Measurements from ENCODE around the gene RCBTB2.
"Not testable (repeated sequence)": the region's sequence is repeated elsewhere in the genome, so short reads cannot be mapped to it uniquely, and the experiment has no call there.

RCBTB2 gene

DNA sequence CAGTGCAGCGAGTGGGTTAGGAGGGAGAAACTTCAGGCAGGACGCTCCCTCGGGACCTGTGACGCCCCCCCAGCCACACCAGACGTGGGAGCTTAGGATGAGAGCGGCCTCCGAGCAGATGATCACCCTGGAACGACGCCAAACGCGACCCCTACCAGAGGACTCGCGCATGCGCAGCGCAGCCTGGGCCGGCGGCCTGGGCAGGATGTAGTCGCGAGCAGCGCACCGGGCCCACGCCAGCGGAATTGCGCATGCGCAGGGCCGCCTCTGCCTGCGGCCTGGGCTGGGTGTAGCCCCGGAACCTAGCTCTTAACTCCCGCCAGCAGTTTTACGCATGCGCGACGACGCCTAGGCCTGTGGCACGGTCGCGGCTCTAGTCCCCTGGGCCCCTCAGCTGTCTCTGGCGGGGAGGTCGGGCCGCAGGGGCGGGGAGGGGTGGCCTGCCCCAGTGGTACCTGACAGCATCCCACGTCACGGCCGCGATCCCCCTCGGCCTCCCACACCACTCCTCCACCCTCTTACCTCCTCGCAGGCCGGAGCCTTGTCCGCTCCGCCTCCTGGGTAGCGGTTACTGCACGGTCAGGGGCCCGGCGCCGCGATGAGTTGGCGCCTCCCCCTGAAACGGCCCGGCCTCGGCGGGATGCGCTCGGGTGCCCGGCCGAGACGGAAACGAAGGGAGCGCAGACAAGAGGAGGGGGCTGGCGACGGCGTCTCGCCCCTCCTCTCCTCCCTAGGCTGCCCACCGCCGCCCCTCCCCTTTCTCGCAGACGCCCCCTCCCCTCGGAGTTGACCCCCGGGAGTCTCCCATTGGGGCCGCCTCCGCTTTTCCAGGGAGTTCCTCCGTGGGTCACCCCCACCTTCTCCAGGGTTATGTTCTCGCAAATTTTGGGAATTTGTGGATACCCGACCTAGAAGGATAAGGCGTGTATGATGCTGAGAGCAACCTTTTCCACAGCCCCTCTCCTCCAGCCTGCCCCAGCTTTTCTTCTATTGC lies at the start of gene RCBTB2:
TSS of gene RCBTB2 (minus strand) at position 575 of the 994 bp plus-strand sequence. CDS start 11,141 bp downstream, outside the sequence.
- peak; percentile 99 for DNase-seq (ENCODE audit: low spot score)

DNA sequence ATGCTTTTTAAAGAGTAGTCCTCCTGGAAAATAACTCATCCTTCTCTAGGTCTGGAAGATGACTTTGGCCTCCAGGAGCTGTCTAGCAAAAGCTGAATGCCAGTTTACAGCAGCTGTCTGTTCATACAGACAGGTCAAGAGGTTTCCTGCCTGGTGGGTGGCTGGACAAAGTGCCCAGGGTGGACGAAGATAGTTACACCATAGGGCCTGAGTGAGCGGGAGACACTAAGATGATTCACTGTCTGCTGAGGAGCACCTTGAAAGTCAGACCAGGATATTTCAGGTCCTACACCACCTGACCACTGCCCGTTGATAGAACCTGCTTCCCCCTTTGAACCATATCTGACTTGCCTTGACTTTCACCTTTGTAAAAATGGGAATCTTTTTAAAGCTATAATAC lies 49.2 kb upstream of the RCBTB2 start:
- DNase-seq (ENCODE audit: low spot score) = no peak

DNA sequence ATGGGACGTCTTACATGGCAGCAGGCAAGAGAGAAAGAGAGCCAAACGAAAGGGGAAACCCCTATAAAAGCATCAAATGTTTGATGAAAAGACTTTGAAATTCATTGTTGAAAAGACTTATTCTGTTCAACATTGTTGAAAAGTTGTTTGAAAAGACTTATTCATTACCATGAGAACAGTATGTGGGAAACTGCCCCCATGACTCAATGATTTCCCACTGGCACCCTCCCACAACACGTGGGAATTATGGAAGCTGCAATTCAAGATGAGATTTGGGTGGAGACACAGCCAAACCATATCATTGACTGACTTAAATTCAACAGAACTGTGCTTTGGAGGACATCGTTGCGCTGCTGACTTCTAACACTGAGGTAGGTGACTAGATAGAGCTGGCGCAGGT lies 48.0 kb upstream of the RCBTB2 start:
- no peak for DNase-seq (ENCODE audit: low spot score)

DNA sequence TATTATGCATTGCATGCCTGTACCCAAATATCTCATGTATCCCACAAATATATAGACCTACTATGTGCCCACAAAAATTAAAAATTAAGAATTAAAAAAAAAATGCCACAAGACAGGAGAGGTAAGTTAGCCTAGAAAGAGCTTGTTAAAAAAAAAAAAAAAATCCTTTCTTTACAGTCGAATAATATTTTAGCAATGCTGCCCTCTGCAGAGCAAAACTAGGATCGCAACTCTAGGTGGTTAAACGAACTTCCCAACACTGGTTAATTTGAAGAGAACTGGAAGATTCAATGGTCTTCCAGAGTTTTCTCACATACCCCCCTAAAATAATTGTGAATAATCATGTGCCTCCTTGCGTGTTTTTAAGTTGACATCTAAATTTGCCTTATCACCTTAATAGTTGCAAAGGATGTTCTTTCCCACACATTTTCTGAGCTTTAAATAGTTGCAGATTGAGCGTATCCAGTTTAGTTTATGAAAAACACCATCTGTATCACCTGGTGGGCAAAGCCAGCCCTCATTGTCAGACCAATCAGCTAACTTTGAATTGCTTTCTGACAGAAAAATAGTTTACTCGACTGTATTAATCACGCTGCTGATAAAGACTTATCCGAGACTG lies 47.4 kb upstream of the RCBTB2 start:
- DNase-seq (ENCODE audit: low spot score) = no peak

DNA sequence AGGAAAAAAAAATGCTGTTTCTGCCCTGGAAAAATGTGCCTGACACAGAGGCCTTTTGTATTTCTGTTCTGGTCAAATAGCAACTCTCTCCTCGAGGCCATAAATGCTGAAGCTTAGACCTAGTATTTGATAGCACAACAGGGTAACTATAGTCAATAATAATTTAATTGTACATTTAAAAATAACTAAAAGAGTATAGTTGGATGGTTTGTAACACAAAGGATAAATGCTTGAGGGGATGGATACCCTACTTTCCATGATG lies 47.0 kb upstream of the RCBTB2 start:
- DNase-seq (ENCODE audit: low spot score) = not testable (repeated sequence)

DNA sequence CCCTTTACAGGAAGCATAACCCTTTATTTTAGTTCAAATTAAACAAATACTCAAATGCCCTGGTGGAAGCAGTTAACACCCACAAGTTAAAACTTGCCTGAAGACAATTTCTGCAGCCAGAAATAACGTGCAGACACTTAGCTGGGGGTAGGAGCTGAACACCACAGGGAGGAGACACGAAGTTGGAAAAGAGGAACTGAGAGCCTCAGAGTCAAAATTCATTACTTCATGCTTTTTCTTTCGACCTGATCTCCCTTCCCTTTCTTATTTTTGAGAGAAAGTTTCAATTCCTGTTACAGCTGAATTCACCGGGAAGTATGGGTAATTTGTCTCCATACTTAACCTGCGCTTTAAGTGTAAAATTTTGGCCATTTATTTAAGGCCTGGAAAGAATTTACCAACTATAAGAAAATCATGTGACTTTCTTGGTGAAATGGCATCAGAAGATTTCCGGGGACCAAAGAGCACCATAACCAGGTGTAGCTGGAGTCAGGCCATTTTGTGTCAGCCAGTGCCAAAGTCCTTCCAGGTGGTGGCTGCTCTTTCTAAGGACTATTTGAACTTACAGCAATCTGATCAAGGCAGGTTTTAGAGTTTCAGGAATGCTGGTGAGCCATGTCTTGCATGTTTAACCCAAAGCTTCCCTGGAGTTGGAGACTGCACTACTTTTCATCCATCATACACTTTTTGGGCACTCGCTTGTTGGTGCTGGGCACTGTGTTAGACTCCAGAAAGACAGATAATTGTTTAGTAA lies 46.5 kb upstream of the RCBTB2 start:
- DNase-seq (ENCODE audit: low spot score) = no peak

DNA sequence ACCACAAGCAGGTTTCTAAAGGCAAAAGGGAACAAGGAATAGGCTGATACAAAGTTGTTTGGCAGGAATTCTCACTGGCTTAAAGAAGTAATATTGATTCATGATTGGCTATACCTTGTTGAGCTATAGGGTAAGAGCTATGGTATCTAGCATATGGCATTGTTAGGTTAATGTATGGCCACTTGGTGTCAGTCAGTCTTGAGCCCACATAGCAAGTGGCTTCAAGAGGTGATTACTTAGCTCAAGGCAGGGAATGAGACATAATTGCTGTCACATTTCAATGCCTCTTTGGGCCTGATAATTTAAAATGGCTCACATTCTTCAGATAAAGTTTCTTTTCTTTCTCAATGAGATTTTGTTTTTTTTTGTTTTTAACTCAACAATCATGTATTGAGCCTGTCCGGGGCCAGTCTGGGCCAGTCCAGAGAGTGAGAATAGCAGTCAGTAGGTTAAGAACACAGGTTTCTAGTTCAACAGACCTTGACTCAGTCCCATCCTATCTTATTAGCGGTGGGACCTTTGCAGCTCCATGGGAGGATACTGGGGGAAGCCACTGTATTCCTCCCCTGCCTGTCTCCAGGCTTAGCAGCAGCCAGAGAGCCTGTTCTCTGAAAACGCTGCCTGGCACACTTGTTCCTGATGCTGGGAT lies 45.8 kb upstream of the RCBTB2 start:
- no peak for DNase-seq (ENCODE audit: low spot score)

DNA sequence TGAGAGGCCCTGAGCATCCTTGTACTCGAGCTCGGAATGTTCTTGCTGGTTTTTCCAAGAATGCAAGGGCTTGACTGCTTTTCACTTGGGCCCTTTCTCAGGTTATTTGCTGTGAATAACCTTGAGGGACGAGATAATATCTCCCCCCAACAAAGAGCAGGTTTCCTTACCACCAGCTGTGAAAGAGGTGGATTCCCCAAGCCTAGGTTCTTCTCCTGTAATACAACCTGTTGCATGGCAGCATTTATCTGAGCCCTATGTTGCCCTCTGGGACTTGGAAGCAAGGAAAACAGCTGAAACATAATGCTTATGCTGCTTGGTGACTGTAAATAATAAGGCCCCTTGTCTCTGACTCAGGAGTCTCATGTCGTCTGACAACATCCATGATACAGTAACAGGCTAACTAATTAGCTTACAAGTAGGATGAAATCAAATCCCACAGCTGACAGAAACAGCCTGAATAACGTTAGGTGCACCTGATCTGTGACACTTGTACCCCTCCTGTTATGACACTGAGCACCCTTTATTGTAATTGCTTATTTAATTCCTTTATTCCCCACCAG lies 43.6 kb upstream of the RCBTB2 start:
- no peak for DNase-seq (ENCODE audit: low spot score)

DNA sequence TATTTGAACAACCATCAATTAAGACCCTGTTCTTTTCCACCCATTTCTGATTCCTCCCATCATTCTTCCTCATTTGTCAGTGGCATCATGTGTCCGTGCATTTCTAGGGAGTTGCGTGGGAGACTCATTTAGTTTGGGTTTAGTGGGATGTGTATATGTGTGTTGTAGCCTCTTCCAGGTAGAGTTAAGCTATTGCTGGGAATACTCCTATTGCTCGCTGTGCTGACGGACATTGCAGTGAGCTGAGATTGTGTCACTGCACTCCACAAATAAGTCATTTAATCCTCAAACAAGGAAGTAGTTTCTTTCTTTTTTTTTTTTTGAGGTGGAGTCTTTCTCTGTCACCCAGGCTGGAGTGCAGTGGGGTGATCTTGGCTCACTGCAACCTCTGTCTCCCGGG lies 42.2 kb upstream of the RCBTB2 start:
- DNase-seq (ENCODE audit: low spot score) = no peak

DNA sequence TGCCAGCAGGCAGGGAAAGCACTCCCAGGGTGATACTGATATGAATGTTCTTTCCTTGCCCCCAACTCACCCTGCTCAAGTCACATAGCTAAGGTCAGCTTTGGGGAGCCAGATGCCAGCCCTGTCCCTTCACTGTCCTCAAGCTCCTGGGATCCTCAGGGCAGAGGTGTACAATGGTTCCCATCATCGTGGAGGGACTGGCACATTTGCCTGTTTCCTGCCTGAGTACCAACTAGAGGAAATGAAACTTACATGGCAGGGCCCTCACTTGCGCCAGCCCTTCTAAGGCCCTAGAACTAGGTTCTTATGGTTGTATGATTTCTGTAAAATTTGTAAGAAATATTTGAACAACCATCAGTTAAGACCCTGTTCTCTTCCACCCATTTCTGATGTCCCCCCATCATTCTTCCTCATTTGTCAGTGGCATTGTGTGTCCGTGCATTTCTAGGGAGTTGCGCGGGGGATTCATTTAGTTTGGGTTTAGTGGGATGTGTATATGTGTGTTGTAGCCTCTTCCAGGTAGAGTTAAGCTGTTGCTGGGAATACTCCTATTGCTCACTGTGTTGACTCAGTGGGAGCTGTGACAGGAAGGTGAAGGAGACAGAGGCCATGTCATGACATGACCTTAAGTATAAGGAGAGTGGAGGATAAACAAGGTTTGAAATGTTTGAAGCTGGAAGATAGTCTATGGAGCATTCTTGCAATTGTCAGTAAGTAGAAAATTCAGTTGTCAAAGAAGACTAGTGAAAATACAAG lies 41.3 kb upstream of the RCBTB2 start:
- no peak for DNase-seq (ENCODE audit: low spot score)

DNA sequence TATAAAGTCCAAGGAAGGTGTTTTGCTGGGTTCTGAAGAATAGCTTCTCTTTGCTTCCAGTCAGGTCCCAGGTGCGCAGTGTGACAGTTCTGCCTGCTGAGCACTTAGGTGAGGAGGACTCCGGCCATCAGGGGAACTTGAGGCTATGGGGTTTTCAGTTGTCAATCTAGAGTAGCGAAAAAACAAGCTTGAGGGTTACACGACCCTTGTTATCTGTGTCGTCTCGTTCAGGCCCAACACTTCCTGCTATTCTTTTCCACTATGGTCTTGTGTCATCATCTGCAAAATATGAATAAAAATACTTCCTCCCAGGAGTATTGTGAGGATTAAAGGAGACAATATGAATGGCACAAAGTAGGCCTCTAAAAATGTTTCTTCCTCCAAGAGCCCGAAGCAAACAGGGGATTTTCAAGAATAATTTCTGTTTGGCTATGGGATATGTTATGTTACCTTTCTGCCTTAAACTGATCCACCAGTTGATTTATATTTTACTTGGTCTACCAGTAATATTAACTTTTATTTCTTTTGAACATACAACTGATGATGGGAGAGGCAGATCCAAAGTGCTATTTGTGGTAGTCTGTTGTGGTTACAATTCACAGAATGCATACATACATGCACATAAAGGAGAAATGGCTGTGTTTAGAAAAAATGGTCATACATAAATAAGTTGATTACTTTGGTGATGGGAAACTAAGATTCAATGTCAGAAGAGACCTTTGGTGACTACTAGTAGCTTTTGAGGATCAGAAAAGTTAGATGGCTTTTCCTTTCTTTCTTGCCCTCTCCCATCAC lies 40.5 kb upstream of the RCBTB2 start:
- no peak for DNase-seq (ENCODE audit: low spot score)

DNA sequence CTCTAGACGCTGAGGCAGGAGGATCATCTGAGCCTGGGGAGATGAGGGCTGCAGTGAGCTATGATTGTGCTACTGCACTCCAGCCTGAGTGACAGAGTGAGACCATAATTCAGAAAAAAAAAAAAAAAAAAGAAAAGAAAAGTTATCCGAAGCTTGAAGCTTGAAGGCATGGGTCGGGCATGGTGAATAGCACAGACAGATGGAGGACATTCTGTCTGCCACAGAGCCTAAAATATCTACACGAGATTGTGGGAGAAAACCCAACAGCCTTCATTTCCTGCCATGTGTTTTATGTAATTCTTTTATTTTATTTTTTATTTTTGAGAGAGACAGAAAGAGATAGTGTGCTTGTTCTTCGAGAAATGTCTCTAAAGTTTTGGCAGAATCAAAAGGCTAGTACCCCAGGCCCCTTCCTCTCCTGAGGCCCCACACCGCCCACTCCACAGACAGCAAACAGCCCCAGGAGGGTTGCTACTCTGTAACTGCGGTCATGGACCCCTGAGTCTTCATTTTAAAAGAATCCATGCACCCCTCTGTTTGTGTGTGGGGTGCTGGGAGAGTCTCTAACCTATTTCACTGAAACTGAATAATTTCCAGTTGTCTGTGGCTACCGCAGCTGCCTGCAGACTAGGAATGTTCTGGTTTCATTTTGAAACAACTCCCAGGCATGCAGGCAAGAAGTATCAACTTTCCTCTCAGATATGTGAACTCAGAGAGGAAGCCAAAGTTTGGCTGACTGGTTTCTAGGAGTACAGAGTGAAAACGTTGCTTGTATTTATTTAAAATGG lies 38.4 kb upstream of the RCBTB2 start:
- no peak for DNase-seq (ENCODE audit: low spot score)

DNA sequence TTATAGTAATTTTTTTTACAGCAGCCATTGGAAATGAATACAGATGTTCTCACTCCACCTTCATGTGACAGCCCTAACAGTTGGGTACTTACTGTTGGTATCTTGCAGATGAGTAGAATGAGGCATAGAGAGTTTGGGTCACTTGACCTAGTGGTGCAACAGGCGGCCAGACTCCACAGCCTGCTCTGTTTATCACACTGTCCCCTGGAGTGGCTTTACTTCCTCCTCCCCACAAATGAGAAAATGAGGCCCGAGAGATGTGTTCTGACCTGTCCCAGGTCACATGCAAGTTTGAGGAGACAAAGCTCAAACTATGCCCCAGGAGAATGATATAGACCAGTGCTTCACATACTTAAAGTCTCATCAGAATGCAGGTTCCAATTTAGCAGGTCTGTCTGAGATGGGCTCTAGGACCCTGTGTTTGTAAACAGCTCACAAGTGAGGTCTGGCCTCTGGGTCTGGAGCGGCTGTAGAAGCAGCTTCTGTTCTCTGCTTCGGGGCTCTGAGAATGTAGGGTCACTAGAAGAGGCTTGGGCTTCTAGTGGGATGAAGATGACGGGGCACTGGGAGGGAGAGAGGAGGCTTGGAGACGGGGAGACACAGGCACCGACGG lies 37.4 kb upstream of the RCBTB2 start:
- DNase-seq (ENCODE audit: low spot score) = no peak

DNA sequence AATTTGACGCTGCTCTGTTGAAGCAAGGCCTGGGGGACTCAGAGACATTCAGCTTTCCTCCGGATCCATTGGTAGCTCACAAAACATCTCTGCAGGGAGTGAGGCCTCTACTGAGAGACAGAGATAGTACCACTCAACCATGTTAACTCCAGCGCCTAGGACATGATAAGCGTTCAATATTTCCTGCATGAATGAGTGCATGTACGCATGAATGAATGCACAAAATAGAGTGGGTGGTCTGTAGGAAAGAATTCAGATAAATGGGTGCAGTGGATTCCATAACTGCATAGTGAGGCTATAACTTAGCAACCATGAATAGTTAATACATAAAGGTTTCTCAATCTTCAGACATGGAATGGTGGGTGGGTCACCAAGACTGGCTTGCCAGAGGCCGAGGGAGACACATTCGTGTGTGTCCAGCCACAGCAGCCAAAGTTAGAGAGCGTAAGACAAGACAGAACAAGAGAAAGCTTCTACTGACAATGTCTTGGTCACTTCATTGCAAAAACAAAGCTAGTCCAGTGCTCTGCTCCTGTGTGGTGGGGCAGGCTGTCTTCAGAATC lies 36.3 kb upstream of the RCBTB2 start:
- no peak for DNase-seq (ENCODE audit: low spot score)

DNA sequence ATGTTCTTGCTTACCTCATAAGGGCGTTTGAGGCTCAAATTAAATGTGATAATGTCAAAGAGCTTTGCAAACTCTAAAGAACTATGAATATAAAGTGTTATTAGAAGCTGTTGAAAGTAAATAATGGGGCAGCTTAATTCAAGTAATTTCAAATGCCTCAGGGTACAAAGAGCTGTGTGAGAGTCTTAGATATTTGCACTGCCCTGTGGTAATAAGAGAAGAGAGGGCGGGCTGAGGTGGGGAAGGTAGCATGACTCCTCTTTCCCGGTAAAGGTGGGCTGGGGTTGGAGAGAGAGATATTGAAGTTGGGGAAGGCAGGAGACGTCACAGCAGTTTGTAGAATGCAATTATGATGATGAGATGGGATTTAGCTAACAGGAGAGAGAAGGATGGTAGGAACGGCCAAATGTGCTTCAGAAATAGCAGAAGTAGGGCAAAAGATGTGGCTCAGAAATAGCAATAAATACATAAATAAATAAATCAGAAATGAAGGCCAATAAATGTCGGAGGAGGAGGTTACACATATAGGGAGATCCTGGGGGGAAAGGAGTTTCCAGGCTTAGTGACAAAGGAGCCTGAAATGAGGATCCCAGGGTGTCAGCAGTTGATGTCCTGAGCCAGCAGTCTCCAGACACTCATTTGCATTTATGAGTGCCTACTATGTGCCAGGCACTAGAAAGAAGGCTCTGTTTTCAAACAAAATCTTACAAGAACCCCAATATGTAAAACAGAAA lies 35.7 kb upstream of the RCBTB2 start:
- DNase-seq (ENCODE audit: low spot score) = no peak

DNA sequence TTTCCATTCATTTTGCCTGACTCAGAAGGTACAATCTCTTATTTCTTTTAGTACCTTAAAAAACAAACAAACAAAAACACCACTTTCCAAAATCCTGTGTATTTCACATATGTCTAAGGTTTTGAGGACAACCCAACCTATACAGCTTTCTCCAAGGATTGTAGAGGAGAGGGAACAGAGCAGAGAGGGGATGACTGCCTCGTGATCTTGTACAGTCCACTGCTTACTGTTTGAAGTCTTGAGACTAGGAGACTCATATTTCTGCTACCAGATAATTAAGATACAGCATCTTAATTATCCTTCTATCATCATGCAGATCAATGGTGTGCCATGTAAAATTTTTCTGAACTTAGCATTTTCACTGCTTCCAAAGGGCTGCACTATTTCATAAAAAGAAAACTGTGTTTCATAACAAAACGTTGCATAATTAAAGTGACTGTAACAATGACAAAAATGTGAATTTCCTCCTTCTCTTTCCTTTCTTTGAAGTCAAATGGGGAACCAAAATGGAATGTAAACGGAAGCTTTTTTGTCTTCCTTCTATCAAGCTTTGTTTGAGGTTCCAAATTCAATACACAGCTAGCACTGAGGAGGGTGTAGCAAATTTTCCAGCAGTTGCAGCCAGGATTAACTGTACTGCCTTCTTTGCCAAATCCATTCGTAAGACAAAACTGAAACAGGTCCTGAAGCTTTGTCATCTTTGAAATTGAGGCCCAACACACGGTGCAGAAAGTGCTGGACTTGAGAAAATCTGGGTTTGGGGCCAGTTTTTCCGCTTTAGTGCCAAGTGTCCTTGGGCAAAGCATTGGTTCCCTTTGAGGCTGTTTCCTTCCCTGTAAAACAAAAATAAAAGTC lies 34.9 kb upstream of the RCBTB2 start:
- DNase-seq (ENCODE audit: low spot score) = no peak

DNA sequence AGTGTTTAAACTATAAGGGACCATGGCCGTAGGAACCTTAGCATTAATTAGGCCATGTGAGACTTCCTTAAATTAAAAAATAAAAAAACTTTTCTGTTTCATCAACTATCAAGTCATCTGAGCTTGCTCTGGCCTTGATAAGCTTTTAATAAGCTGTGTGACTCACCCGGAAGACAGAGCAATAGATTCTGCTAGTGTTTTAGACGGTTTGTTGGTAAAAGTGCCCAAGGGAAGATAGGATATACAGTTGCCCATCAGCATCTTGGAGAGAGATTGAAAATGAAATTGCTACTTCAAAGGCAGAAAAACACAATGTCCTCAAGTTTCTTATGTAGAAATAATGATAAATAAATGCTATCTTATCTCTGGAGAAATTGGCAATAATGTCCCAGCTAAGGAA lies 31.2 kb upstream of the RCBTB2 start:
- DNase-seq (ENCODE audit: low spot score) = no peak

All from ecto neural progenitor cell (in vitro differentiated cells).